HepG2 (cell line): Measurements from ENCODE around the gene LGALS3. TPM values are rescaled to one million over a fixed set of nuclear protein-coding genes. Genes with fewer than 3 reads are reported as not detected.

Source experiments
- ATAC-seq: fragments of 200-7000 bp; cut with Tn5 transposase; 3 replicates; pipeline ENCODE4 v1.9.1; 2020; ENCODE audit warnings: mild to moderate bottlenecking, moderate library complexity
- BruUV-seq: library from RNA; stranded (reverse); fragments of 400-500 nt; replicated peaks from 2 replicates; lab custom pipeline; 2021; lab: Mats Ljungman, UMichigan
- CTCF ChIA-PET: fragments of 300-600 bp; formaldehyde crosslinking; extraction: SDS; loops from one replicate; lab custom pipeline; 2021; ENCODE audit warnings: low total read pairs, inconsistent platforms, low intra/inter-chr PET ratio; lab: Yijun Ruan, JAX
- POLR2A ChIA-PET: fragments of 350-600 bp; sonication (Branson Sonifier 250); formaldehyde crosslinking; loops from one replicate; lab custom pipeline; 2020; ENCODE audit warnings: antibody characterized with exemption, inconsistent platforms; lab: Yijun Ruan, JAX
- DNase-seq: peaks from one replicate; pipeline ENCODE4 v3.0.0-alpha.2; 2015; ENCODE audit warnings: low spot score
- FAIRE-seq: peaks from 3 replicates; lab custom pipeline; 2011; peaks lifted over from hg19 to GRCh38; lab: Jason Lieb, UNC
- H2AFZ ChIP-seq: one replicate; pipeline ENCODE4 v1.6.1; 2011; ENCODE audit warnings: low read length, inconsistent platforms
- H3K27ac ChIP-seq: fragments of 300-600 bp; 3 replicates; pipeline ENCODE4 v1.8.0; 2011; ENCODE audit warnings: mixed run types, mild to moderate bottlenecking, mixed read lengths, low read length, inconsistent platforms; ENCODE audit not compliant: insufficient read depth; ENCODE audit errors: extremely low read length
- H3K27me3 ChIP-seq, 2 experiments: fragments of 200-600 bp in 1 of 2; 2 replicates in 1 of 2; 3 replicates in 1 of 2; pipeline versions ENCODE4 v1.6.0 to v1.8.0; 2011; ENCODE audit warnings: low read length in 2 of 2, mild to moderate bottlenecking in 2 of 2, moderate library complexity in 2 of 2, inconsistent platforms in 1 of 2; ENCODE audit not compliant: insufficient read depth in 2 of 2, control insufficient read depth in 1 of 2
- H3K36me3 ChIP-seq, 2 experiments: fragments of 200-600 bp in 1 of 2; replicated peaks in 1 of 2; 2 replicates in 1 of 2; 3 replicates in 1 of 2; pipeline versions ENCODE4 v1.5.1 to v1.8.0; 2011; ENCODE audit warnings: low read length in 2 of 2, inconsistent platforms in 1 of 2; ENCODE audit not compliant: insufficient read depth in 2 of 2, control insufficient read depth in 1 of 2
- H3K4me1 ChIP-seq: 2 replicates; pipeline ENCODE4 v1.5.1; 2012; ENCODE audit warnings: low read length, inconsistent platforms; ENCODE audit not compliant: insufficient read depth
- H3K4me2 ChIP-seq: 2 replicates; pipeline ENCODE4 v1.6.0; 2011; ENCODE audit warnings: low read depth, low read length, inconsistent platforms
- H3K4me3 ChIP-seq, 3 experiments: fragments of 200-600 bp in 1 of 3; sonication (generic), shearing (Covaris generic) in 1 of 3; replicated peaks in 1 of 3; 2 replicates each; pipeline ENCODE4 v1.5.1; 2011 to 2016; ENCODE audit warnings: low read length in 3 of 3, inconsistent platforms in 2 of 3, low read depth in 2 of 3, mild to moderate bottlenecking in 2 of 3, control low read depth in 1 of 3, mixed read lengths in 1 of 3; ENCODE audit not compliant: insufficient read depth in 1 of 3
- H3K79me2 ChIP-seq: one replicate; pipeline ENCODE4 v1.6.1; 2011; ENCODE audit warnings: low read length, inconsistent platforms; ENCODE audit not compliant: insufficient read depth
- H3K9ac ChIP-seq: 2 replicates; pipeline ENCODE4 v1.6.0; 2011; ENCODE audit warnings: mild to moderate bottlenecking, low read depth, low read length, inconsistent platforms; ENCODE audit not compliant: insufficient read depth
- H3K9me3 ChIP-seq: 2 replicates; pipeline ENCODE4 v1.5.1; 2012; ENCODE audit warnings: mild to moderate bottlenecking, low read length
- H4K20me1 ChIP-seq: 2 replicates; pipeline ENCODE4 v1.6.0; 2011; ENCODE audit warnings: inconsistent platforms, mild to moderate bottlenecking, low read length, moderate library complexity; ENCODE audit not compliant: insufficient read depth
- AGO1 ChIP-seq: fragments of 200-400 bp; formaldehyde crosslinking; IDR thresholded peaks from 2 replicates; pipeline ENCODE4 v1.6.1; 2017; ENCODE audit warnings: mild to moderate bottlenecking, low read depth, low read length, moderate library complexity; ENCODE audit not compliant: poor library complexity, severe bottlenecking
- CENPBD1 ChIP-seq: sonication (generic); formaldehyde crosslinking; IDR thresholded peaks from 2 replicates; pipeline ENCODE4 v1.8.0; 2022; ENCODE audit warnings: missing genetic modification reagents, low read depth, mild to moderate bottlenecking, borderline replicate concordance
- FOSL1 ChIP-seq: sonication (generic); formaldehyde crosslinking; IDR thresholded peaks from 2 replicates; pipeline ENCODE4 v1.9.0; 2021; ENCODE audit warnings: missing genetic modification reagents, borderline replicate concordance
- HINFP ChIP-seq: sonication (generic); formaldehyde crosslinking; IDR thresholded peaks from 2 replicates; pipeline ENCODE4 v1.4.0; 2020; ENCODE audit warnings: low read depth, mild to moderate bottlenecking, missing genetic modification reagents
- HOXD1 ChIP-seq: sonication (generic); formaldehyde crosslinking; IDR thresholded peaks from 2 replicates; pipeline ENCODE4 v1.5.0; 2020; ENCODE audit warnings: missing genetic modification reagents
- MAFK ChIP-seq, 2 experiments: IDR thresholded peaks in 1 of 2; conservative IDR thresholded peaks in 1 of 2; 2 replicates each; pipeline ENCODE4 v1.6.1; 2011; ENCODE audit warnings: improper control_type of control experiment in 2 of 2, low read length in 2 of 2
- MTF2 ChIP-seq: sonication (generic); formaldehyde crosslinking; IDR thresholded peaks from 2 replicates; pipeline ENCODE4 v1.5.0; 2020; ENCODE audit warnings: missing genetic modification reagents, borderline replicate concordance
- RFX3 ChIP-seq: IDR thresholded peaks from 2 replicates; pipeline ENCODE4 v1.6.1; 2016; ENCODE audit warnings: missing biosample characterization, missing genetic modification reagents
- TBX3 ChIP-seq: fragments of 450-650 bp; IDR thresholded peaks from 2 replicates; pipeline ENCODE4 v1.6.1; 2017; ENCODE audit warnings: antibody characterized with exemption, mild to moderate bottlenecking, inconsistent platforms, borderline replicate concordance
- TRIM24 ChIP-seq: sonication (generic); formaldehyde crosslinking; IDR thresholded peaks from 2 replicates; pipeline ENCODE4 v1.8.0; 2022; ENCODE audit warnings: mild to moderate bottlenecking, missing genetic modification reagents
- ZC3H4 ChIP-seq: sonication (generic); formaldehyde crosslinking; IDR thresholded peaks from 2 replicates; pipeline ENCODE4 v1.4.0; 2020; ENCODE audit warnings: missing genetic modification reagents, borderline replicate concordance
- ZNF225 ChIP-seq: sonication (generic); formaldehyde crosslinking; IDR thresholded peaks from 2 replicates; pipeline ENCODE4 v1.4.0; 2020; ENCODE audit warnings: mild to moderate bottlenecking, missing genetic modification reagents
- ZNF234 ChIP-seq: sonication (generic); formaldehyde crosslinking; conservative IDR thresholded peaks from 2 replicates; pipeline ENCODE4 v1.5.1; 2020; ENCODE audit warnings: mild to moderate bottlenecking, missing genetic modification reagents
- ZNF251 ChIP-seq: sonication (generic); formaldehyde crosslinking; IDR thresholded peaks from 2 replicates; pipeline ENCODE4 v1.9.0; 2021; ENCODE audit warnings: mild to moderate bottlenecking, missing genetic modification reagents
- ZNF256 ChIP-seq: sonication (generic); formaldehyde crosslinking; conservative IDR thresholded peaks from 2 replicates; pipeline ENCODE4 v1.4.0; 2020; ENCODE audit warnings: missing genetic modification reagents
- ZNF263 ChIP-seq: sonication (generic); formaldehyde crosslinking; IDR thresholded peaks from 2 replicates; pipeline ENCODE4 v1.4.0; 2020; ENCODE audit warnings: missing genetic modification reagents
- ZNF562 ChIP-seq: sonication (generic); formaldehyde crosslinking; IDR thresholded peaks from 2 replicates; pipeline ENCODE4 v1.8.0; 2022; ENCODE audit warnings: missing genetic modification reagents, borderline replicate concordance
- WGBS: methylation state at CpG from one replicate; pipeline ENCODE4 v1.1.6; 2017; ENCODE audit warnings: low lambda C conversion rate; 5-methylcytosine and 5-hydroxymethylcytosine counted together
- in situ Hi-C: cut with HindIII; loops from 2 replicates; pipeline ENCODE4 v1.10.0; 2017; ENCODE audit warnings: low pct_unique_long_range_greater_than_20kb; ENCODE audit not compliant: extremely low pct_ligation_motif_present
- intact Hi-C: fragments of 100-400 bp; cut with micrococcal nuclease; formaldehyde crosslinking; loops from one replicate; pipeline ENCODE4 v1.10.0; 2022; ENCODE audit not compliant: unreplicated experiment
- polyA plus RNA-seq, 8 experiments: library from polyadenylated mRNA; depleted of rRNA in 3 of 8; stranded (reverse) in 7 of 8; unstranded in 1 of 8; fragments of >200 nt; fragmentation: Illumina TruSeq in 4 of 8; extraction: Trizol in 4 of 8; gene quantifications; 2 replicates each; pipeline versions ENCODE4 v1.2.1 to v1.2.3, GENCODE V29; 2011 to 2016; ENCODE audit warnings: low read depth in 4 of 8, missing spikeins in 1 of 8, mixed read lengths in 1 of 8; ENCODE audit not compliant: insufficient read depth in 1 of 8
- total RNA-seq, 5 experiments: library from RNA; depleted of rRNA; stranded (reverse); fragments of >200 nt; fragmentation: Illumina TruSeq; extraction: Trizol; gene quantifications; 2 replicates each; pipeline ENCODE4 v1.2.3, GENCODE V29; 2016; ENCODE audit warnings: low read depth in 1 of 5
- TF ChIP-seq, protein P1 (sequence below): sonication (generic); formaldehyde crosslinking; IDR thresholded peaks from 2 replicates; pipeline ENCODE4 v1.4.0; 2020; ENCODE audit warnings: missing genetic modification reagents, borderline replicate concordance

The LGALS3 gene
- total and polyA plus RNA-seq, 2 of the 13 experiments (the other 11 are each of a cell fraction or from before 2014, with no cell fraction given) = 5.0 to 97.4 TPM

GRCh38 chr14:55153951-55154350 lies 24.9 kb downstream of the LGALS3 start:
- H3K4me2 ChIP-seq = no peak overlapping the region
- DNase-seq (no peak), ATAC-seq (no peak), FAIRE-seq (no peak)
- in situ Hi-C loops = no loop called here
- H3K4me3 ChIP-seq = no peak overlapping the region
- peaks cover 7% of the 10 kb centered on the region; the same call in 1 of the 2 replicates for H3K4me1 ChIP-seq
- H2AFZ ChIP-seq = no peak overlapping the region
- H3K79me2 ChIP-seq = no peaks in the 10 kb centered on the region
- POLR2A ChIA-PET = no interaction called here
- CTCF ChIA-PET = no interaction called here
- WGBS = 96% methylated on average over 3 of the region's 3 CpGs
- H4K20me1 ChIP-seq = no peaks in the 10 kb centered on the region
- no peak overlapping the region for H3K27ac ChIP-seq
- H3K27me3 ChIP-seq = no peaks in the 10 kb centered on the region
- H3K9ac ChIP-seq = no peak overlapping the region
- TF ChIP-seq TBX3 (no peak), TRIM24 (CRISPR knock-in tag) (no peak), ZC3H4 (CRISPR knock-in tag) (no peak), AGO1 (no peak), CENPBD1 (CRISPR knock-in tag) (no peak), ZNF256 (CRISPR knock-in tag) (no peak), ZNF562 (CRISPR knock-in tag) (no peak), ZNF251 (CRISPR knock-in tag) (no peak), HOXD1 (CRISPR knock-in tag) (no peak), MTF2 (CRISPR knock-in tag) (no peak), ZNF234 (no peak), ZNF225 (CRISPR knock-in tag) (no peak), MAFK (conservative IDR thresholded peaks at IDR 0.05 in 1 of 2, IDR thresholded peaks at IDR 0.05 in 1 of 2; ENCODE audit: low read length in 2 of 2) (no peak), ZNF263 (CRISPR knock-in tag) (no peak), HINFP (CRISPR knock-in tag) (no peak), FOSL1 (CRISPR knock-in tag) (no peak), RFX3 (CRISPR knock-in tag) (no peak)
- TF ChIP-seq, protein P1, sequence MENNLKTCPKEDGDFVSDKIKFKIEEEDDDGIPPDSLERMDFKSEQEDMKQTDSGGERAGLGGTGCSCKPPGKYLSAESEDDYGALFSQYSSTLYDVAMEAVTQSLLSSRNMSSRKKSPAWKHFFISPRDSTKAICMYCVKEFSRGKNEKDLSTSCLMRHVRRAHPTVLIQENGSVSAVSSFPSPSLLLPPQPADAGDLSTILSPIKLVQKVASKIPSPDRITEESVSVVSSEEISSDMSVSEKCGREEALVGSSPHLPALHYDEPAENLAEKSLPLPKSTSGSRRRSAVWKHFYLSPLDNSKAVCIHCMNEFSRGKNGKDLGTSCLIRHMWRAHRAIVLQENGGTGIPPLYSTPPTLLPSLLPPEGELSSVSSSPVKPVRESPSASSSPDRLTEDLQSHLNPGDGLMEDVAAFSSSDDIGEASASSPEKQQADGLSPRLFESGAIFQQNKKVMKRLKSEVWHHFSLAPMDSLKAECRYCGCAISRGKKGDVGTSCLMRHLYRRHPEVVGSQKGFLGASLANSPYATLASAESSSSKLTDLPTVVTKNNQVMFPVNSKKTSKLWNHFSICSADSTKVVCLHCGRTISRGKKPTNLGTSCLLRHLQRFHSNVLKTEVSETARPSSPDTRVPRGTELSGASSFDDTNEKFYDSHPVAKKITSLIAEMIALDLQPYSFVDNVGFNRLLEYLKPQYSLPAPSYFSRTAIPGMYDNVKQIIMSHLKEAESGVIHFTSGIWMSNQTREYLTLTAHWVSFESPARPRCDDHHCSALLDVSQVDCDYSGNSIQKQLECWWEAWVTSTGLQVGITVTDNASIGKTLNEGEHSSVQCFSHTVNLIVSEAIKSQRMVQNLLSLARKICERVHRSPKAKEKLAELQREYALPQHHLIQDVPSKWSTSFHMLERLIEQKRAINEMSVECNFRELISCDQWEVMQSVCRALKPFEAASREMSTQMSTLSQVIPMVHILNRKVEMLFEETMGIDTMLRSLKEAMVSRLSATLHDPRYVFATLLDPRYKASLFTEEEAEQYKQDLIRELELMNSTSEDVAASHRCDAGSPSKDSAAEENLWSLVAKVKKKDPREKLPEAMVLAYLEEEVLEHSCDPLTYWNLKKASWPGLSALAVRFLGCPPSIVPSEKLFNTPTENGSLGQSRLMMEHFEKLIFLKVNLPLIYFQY (CRISPR knock-in tag) = no peak
- no TSS peak for BruUV-seq
- no peaks in the 10 kb centered on the region for H3K9me3 ChIP-seq
- intact Hi-C loops = no loop called here
- H3K36me3 ChIP-seq = peaks cover 1 to 64% of the 10 kb centered on the region in 2 experiments
